GM12878 (cell line): ENCODE data around the gene MGAT4C.

Source experiments
- CBX3 ChIP-seq: fragments of 200-600 bp; sonication (generic); IDR thresholded peaks from 2 replicates; pipeline ENCODE4 v1.6.1; 2016; ENCODE audit warnings: low read depth, borderline replicate concordance
- CBX5 ChIP-seq: sonication (generic); IDR thresholded peaks from 2 replicates; pipeline ENCODE4 v1.6.1; 2016; ENCODE audit warnings: low read depth, moderate library complexity, mild to moderate bottlenecking, inconsistent platforms
- CTCF ChIP-seq, 3 experiments: IDR thresholded peaks in 2 of 3; conservative IDR thresholded peaks in 1 of 3; 2 replicates each; pipeline ENCODE4 v1.5.1; 2011; ENCODE audit warnings: low read depth in 3 of 3, low read length in 3 of 3, mild to moderate bottlenecking in 3 of 3, control low read depth in 2 of 3, moderate library complexity in 2 of 3, inconsistent platforms in 1 of 3, mixed read lengths in 1 of 3; ENCODE audit not compliant: control insufficient read depth in 2 of 3, insufficient read depth in 1 of 3; ENCODE audit errors: extremely low read depth in 1 of 3
- FOXM1 ChIP-seq: IDR thresholded peaks from 2 replicates; pipeline ENCODE4 v1.6.1; 2012; ENCODE audit warnings: low read depth, mild to moderate bottlenecking, inconsistent platforms, low read length, moderate library complexity
- MEF2A ChIP-seq: IDR thresholded peaks from 2 replicates; pipeline ENCODE4 v1.6.1; 2011; ENCODE audit warnings: low read depth, mild to moderate bottlenecking, low read length, moderate library complexity; ENCODE audit not compliant: insufficient read depth
- MLLT1 ChIP-seq: fragments of 450-650 bp; IDR thresholded peaks from 2 replicates; pipeline ENCODE4 v1.6.1; 2016; ENCODE audit warnings: mild to moderate bottlenecking
- REST ChIP-seq: IDR thresholded peaks from 2 replicates; pipeline ENCODE4 v1.6.1; 2012; ENCODE audit warnings: mild to moderate bottlenecking, low read depth, low read length
- SIN3A ChIP-seq: IDR thresholded peaks from 2 replicates; pipeline ENCODE4 v1.6.1; 2012; ENCODE audit warnings: low read depth, low read length, improper control_type of control experiment
- SMAD1 ChIP-seq: fragments of 450-650 bp; IDR thresholded peaks from 2 replicates; pipeline ENCODE4 v1.6.1; 2018; ENCODE audit warnings: mild to moderate bottlenecking, low read depth; ENCODE audit not compliant: partially characterized antibody
- SP1 ChIP-seq: IDR thresholded peaks from one replicate; pipeline ENCODE4 v1.6.1; 2011; ENCODE audit warnings: low read depth, low read length
- SREBF2 ChIP-seq: IDR thresholded peaks from 2 replicates; pipeline ENCODE4 v1.6.1; 2012; ENCODE audit warnings: mild to moderate bottlenecking, low read length

- TF ChIP-seq CBX5 (no peak), MEF2A (no peak), SREBF2 (no peak), FOXM1 (no peak), CBX3 (no peak), CTCF (IDR thresholded peaks at IDR 0.05 in 2 of 3, conservative IDR thresholded peaks at IDR 0.05 in 1 of 3; ENCODE audit: control insufficient read depth in 2 of 3, extremely low read depth in 1 of 3, insufficient read depth in 1 of 3, low read depth in 3 of 3, low read length in 3 of 3) (no peak), SP1 (no peak), SMAD1 (no peak), SIN3A (no peak), MLLT1 (no peak), REST (no peak)
Observed at GRCh38 chr12:86257134-86257533, 943 bp upstream of the MGAT4C start.
